Upper lobe of left lung (tissue), 4 donors: ENCODE results near the gene LAPTM4A.

ENCODE experiments used
- CTCF ChIP-seq, 6 experiments: fragments of 450-650 bp in 4 of 6; fragments of 200-600 bp in 2 of 6; sonication (generic) in 2 of 6; IDR thresholded peaks; one replicate each; pipeline ENCODE4 v1.5.1; 2016 to 2019; ENCODE audit warnings: antibody characterized with exemption in 6 of 6
- POLR2AphosphoS5 ChIP-seq, 2 donors: sonication (generic); formaldehyde crosslinking; IDR thresholded peaks; one replicate each; pipeline ENCODE4 v1.5.1; 2017; ENCODE audit warnings: antibody characterized with exemption in 2 of 2

DNA sequence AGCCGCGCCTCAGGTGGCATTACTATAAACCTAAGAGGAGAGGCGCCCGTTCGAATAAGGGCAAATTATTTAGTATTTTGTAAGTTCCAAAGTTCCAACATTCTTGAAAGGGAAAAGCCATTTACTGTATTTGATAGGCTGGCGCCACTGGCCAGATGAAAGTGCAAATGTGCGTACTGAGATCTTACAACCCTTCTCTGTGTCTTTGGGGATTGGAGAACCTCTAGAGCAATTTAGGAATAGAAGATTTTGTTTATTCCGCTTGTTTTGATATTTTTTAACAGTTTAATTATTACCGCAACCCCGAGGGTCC is 61.1 kb downstream of the LAPTM4A start:
- no peak for TF ChIP-seq POLR2AphosphoS5 (IDR thresholded peaks at IDR 0.05)
- no peak for TF ChIP-seq CTCF (IDR thresholded peaks at IDR 0.05)
